Memory B cell (primary cell): Measurements from ENCODE around the gene MYO9A.

Experiments used
- ATAC-seq: fragments of 150-1000 bp; cut with Tn5 transposase; 2 replicates; pipeline ENCODE4 v1.10.0; 2021; ENCODE audit warnings: low read depth, mild to moderate bottlenecking, moderate library complexity
- DNase-seq, 2 donors: peaks; one replicate each; pipeline ENCODE4 v3.0.0; 2022; ENCODE audit warnings: low spot score in 2 of 2
- H3K27ac Mint-ChIP-seq: one replicate; pipeline ENCODE4 v1.8.0; 2022; ENCODE audit warnings: mild to moderate bottlenecking, moderate library complexity, mixed read lengths
- H3K27me3 Mint-ChIP-seq: one replicate; pipeline ENCODE4 v1.8.0; 2022; ENCODE audit warnings: mixed read lengths
- H3K36me3 Mint-ChIP-seq: one replicate; pipeline ENCODE4 v1.8.0; 2022; ENCODE audit warnings: mild to moderate bottlenecking, mixed read lengths
- H3K4me1 Mint-ChIP-seq: one replicate; pipeline ENCODE4 v1.8.0; 2022; ENCODE audit warnings: mixed read lengths
- H3K4me3 Mint-ChIP-seq: one replicate; pipeline ENCODE4 v1.8.0; 2022; ENCODE audit warnings: mild to moderate bottlenecking, moderate library complexity, mixed read lengths
- H3K9me3 Mint-ChIP-seq: one replicate; pipeline ENCODE4 v1.8.0; 2022; ENCODE audit warnings: mixed read lengths

The MYO9A gene

GRCh38 chr15:71779073-71779797 lies 338.7 kb downstream of the MYO9A start:
- H3K36me3 Mint-ChIP-seq, result no peaks in the 10 kb centered on the region
- H3K27me3 Mint-ChIP-seq, result peaks cover 11% of the 10 kb centered on the region
- no peak overlapping the region for H3K27ac Mint-ChIP-seq
- DNase-seq, result no peak
- no peak for ATAC-seq
- H3K9me3 Mint-ChIP-seq, result no peaks in the 10 kb centered on the region
- H3K4me3 Mint-ChIP-seq, result no peak overlapping the region
- H3K4me1 Mint-ChIP-seq, result peaks cover 7% of the 10 kb centered on the region

- no peak for ATAC-seq
- Mint-ChIP-seq H3K36me3 (no peaks in the 10 kb centered on the region), H3K27ac (no peak overlapping the region), H3K27me3 (peaks cover 7% of the 10 kb centered on the region), H3K4me1 (peaks cover 7% of the 10 kb centered on the region), H3K9me3 (no peaks in the 10 kb centered on the region), H3K4me3 (no peak overlapping the region)
- no peak for DNase-seq
Observed at GRCh38 chr15:71777216-71777943, 340.6 kb downstream of the MYO9A start.

- Mint-ChIP-seq H3K9me3 (no peaks in the 10 kb centered on the region), H3K27ac (no peak overlapping the region), H3K36me3 (no peaks in the 10 kb centered on the region), H3K4me1 (peaks cover 7% of the 10 kb centered on the region), H3K27me3 (peaks cover 5% of the 10 kb centered on the region), H3K4me3 (no peak overlapping the region)
- ATAC-seq (no peak), DNase-seq (no peak)
Observed at GRCh38 chr15:71776304-71776703, 341.6 kb downstream of the MYO9A start.

GRCh38 chr15:71775856-71776255 lies 342.1 kb downstream of the MYO9A start:
- peaks cover 3% of the 10 kb centered on the region for H3K4me1 Mint-ChIP-seq
- H3K9me3 Mint-ChIP-seq, result no peaks in the 10 kb centered on the region
- no peaks in the 10 kb centered on the region for H3K36me3 Mint-ChIP-seq
- DNase-seq (no peak), ATAC-seq (no peak)
- H3K27ac Mint-ChIP-seq, result no peak overlapping the region
- H3K4me3 Mint-ChIP-seq, result no peak overlapping the region
- peaks cover 2% of the 10 kb centered on the region for H3K27me3 Mint-ChIP-seq

- H3K4me1 Mint-ChIP-seq, result no peaks in the 10 kb centered on the region
- ATAC-seq (no peak), DNase-seq (no peak)
- H3K4me3 Mint-ChIP-seq, result no peak overlapping the region
- no peak overlapping the region for H3K27ac Mint-ChIP-seq
- no peaks in the 10 kb centered on the region for H3K36me3 Mint-ChIP-seq
- peaks cover 2% of the 10 kb centered on the region for H3K27me3 Mint-ChIP-seq
- H3K9me3 Mint-ChIP-seq, result no peaks in the 10 kb centered on the region
Observed at GRCh38 chr15:71773206-71773859, 344.6 kb downstream of the MYO9A start.
